Karpas-422 (cell line): ENCODE results near the gene ENTPD5. TPM values are rescaled to one million over a fixed set of nuclear protein-coding genes. Genes with fewer than 3 reads are reported as not detected.

Experiments used
- DNase-seq: peaks from one replicate; pipeline ENCODE4 v3.0.0-alpha.2; 2015
- H2AFZ ChIP-seq: fragments of 200-600 bp; sonication (generic); 2 replicates; pipeline ENCODE4 v1.6.1; 2014; ENCODE audit warnings: antibody characterized with exemption, low read length, mixed read lengths
- H3K27ac ChIP-seq: fragments of 200-600 bp; sonication (generic); 2 replicates; pipeline ENCODE4 v1.5.1; 2014; ENCODE audit warnings: mild to moderate bottlenecking, low read length, moderate library complexity
- H3K27me3 ChIP-seq: fragments of 200-600 bp; sonication (generic); 2 replicates; pipeline ENCODE4 v1.6.1; 2014; ENCODE audit warnings: low read length, mixed read lengths
- H3K36me3 ChIP-seq: fragments of 200-600 bp; sonication (generic); 2 replicates; pipeline ENCODE4 v1.6.1; 2014; ENCODE audit warnings: low read length, mixed read lengths; ENCODE audit not compliant: insufficient read depth
- H3K4me1 ChIP-seq: fragments of 200-600 bp; sonication (generic); 2 replicates; pipeline ENCODE4 v1.6.1; 2014; ENCODE audit warnings: mild to moderate bottlenecking, low read length, mixed read lengths
- H3K4me2 ChIP-seq: fragments of 200-600 bp; sonication (generic); 2 replicates; pipeline ENCODE4 v1.6.1; 2014; ENCODE audit warnings: low read length, low read depth, mild to moderate bottlenecking; ENCODE audit not compliant: poor library complexity, severe bottlenecking
- H3K4me3 ChIP-seq: fragments of 200-600 bp; sonication (generic); 2 replicates; pipeline ENCODE4 v1.5.1; 2014; ENCODE audit warnings: mild to moderate bottlenecking, antibody characterized with exemption, low read length, mixed read lengths
- H3K79me2 ChIP-seq: fragments of 200-600 bp; sonication (generic); 2 replicates; pipeline ENCODE4 v1.6.1; 2014; ENCODE audit warnings: mild to moderate bottlenecking, low read length, mixed read lengths
- H3K9ac ChIP-seq: fragments of 200-600 bp; sonication (generic); 2 replicates; pipeline ENCODE4 v1.6.0; 2014; ENCODE audit warnings: low read length
- H3K9me2 ChIP-seq: fragments of 200-600 bp; sonication (generic), shearing (Covaris generic); replicated peaks from 2 replicates; pipeline ENCODE4 v1.6.0; 2014; ENCODE audit warnings: mild to moderate bottlenecking, low read length, moderate library complexity; ENCODE audit not compliant: insufficient read depth
- H3K9me3 ChIP-seq: fragments of 300-700, 200-600 bp; sonication (generic); 2 replicates; pipeline ENCODE4 v1.6.1; 2014; ENCODE audit warnings: low read length, mixed read lengths
- H4K20me1 ChIP-seq: fragments of 200-600 bp; sonication (generic); 2 replicates; pipeline ENCODE4 v1.6.1; 2014; ENCODE audit warnings: mild to moderate bottlenecking, antibody characterized with exemption, low read length, low read depth; ENCODE audit not compliant: insufficient read depth
- total RNA-seq: library from RNA; depleted of rRNA; stranded (reverse); fragments of >200 nt; shearing (Covaris generic); gene quantifications from 2 replicates; pipeline ENCODE4 v1.2.3, GENCODE V29; 2014; ENCODE audit warnings: low replicate concordance

ENTPD5 gene
- total RNA-seq, 1 experiment from 2014 or later = 22.3 TPM

GRCh38 chr14:73968885-73969284 lies 50.2 kb downstream of the ENTPD5 start:
- peak overlapping the region; percentile 37; the same call in 1 of the 2 replicates for H3K27ac ChIP-seq
- H3K4me2 ChIP-seq = peak overlapping the region; percentile 7
- H3K9me3 ChIP-seq = no peaks in the 10 kb centered on the region
- no peaks in the 10 kb centered on the region for H3K79me2 ChIP-seq
- no peak overlapping the region for H2AFZ ChIP-seq
- peaks cover 9% of the 10 kb centered on the region for H3K4me1 ChIP-seq
- H3K4me3 ChIP-seq = no peak overlapping the region
- H3K27me3 ChIP-seq = no peaks in the 10 kb centered on the region
- no peak overlapping the region for H3K9ac ChIP-seq
- peaks cover 21% of the 10 kb centered on the region for H3K36me3 ChIP-seq
- no peaks in the 10 kb centered on the region for H4K20me1 ChIP-seq
- no peaks in the 10 kb centered on the region for H3K9me2 ChIP-seq
- peak; percentile 77 for DNase-seq

GRCh38 chr14:73965216-73965615 lies 53.9 kb downstream of the ENTPD5 start:
- no peaks in the 10 kb centered on the region for H4K20me1 ChIP-seq
- no peaks in the 10 kb centered on the region for H3K9me3 ChIP-seq
- H3K27ac ChIP-seq = no peak overlapping the region
- H3K4me3 ChIP-seq = no peak overlapping the region
- no peak overlapping the region for H2AFZ ChIP-seq
- H3K79me2 ChIP-seq = no peaks in the 10 kb centered on the region
- H3K9ac ChIP-seq = no peak overlapping the region
- no peak for DNase-seq
- H3K27me3 ChIP-seq = no peaks in the 10 kb centered on the region
- peaks cover 9% of the 10 kb centered on the region for H3K4me1 ChIP-seq
- H3K9me2 ChIP-seq = no peaks in the 10 kb centered on the region
- peaks cover 35% of the 10 kb centered on the region for H3K36me3 ChIP-seq
- H3K4me2 ChIP-seq = no peak overlapping the region

- Histone ChIP-seq H3K4me3 (no peak overlapping the region), H3K36me3 (peaks cover 36% of the 10 kb centered on the region; the same call in 1 of the 2 replicates), H2AFZ (no peak overlapping the region), H4K20me1 (no peaks in the 10 kb centered on the region), H3K9me3 (no peaks in the 10 kb centered on the region), H3K9ac (no peak overlapping the region), H3K79me2 (no peaks in the 10 kb centered on the region), H3K27ac (no peak overlapping the region), H3K9me2 (no peaks in the 10 kb centered on the region), H3K4me1 (no peaks in the 10 kb centered on the region), H3K27me3 (no peaks in the 10 kb centered on the region), H3K4me2 (no peak overlapping the region)
- no peak for DNase-seq
These were observed 57.9 kb downstream of the ENTPD5 start for GRCh38 chr14:73961192-73961591.

- H3K27me3 ChIP-seq = no peaks in the 10 kb centered on the region
- H3K36me3 ChIP-seq = peaks cover 43% of the 10 kb centered on the region; the same call in 1 of the 2 replicates
- H4K20me1 ChIP-seq = no peaks in the 10 kb centered on the region
- no peak overlapping the region for H3K4me3 ChIP-seq
- no peaks in the 10 kb centered on the region for H3K9me2 ChIP-seq
- no peaks in the 10 kb centered on the region for H3K4me1 ChIP-seq
- H3K27ac ChIP-seq = no peak overlapping the region
- DNase-seq = no peak
- no peak overlapping the region for H2AFZ ChIP-seq
- H3K4me2 ChIP-seq = no peak overlapping the region
- H3K9me3 ChIP-seq = no peaks in the 10 kb centered on the region
- H3K79me2 ChIP-seq = peaks cover 5% of the 10 kb centered on the region; the same call in 1 of the 2 replicates
- H3K9ac ChIP-seq = no peak overlapping the region
These were observed 60.5 kb downstream of the ENTPD5 start for GRCh38 chr14:73958591-73958990.

GRCh38 chr14:73955674-73956073 lies 63.4 kb downstream of the ENTPD5 start:
- H3K9me2 ChIP-seq = no peaks in the 10 kb centered on the region
- no peaks in the 10 kb centered on the region for H3K27me3 ChIP-seq
- H3K4me1 ChIP-seq = peaks cover 16% of the 10 kb centered on the region
- no peaks in the 10 kb centered on the region for H3K9me3 ChIP-seq
- no peak overlapping the region for H3K9ac ChIP-seq
- peaks cover 38% of the 10 kb centered on the region; the same call in 1 of the 2 replicates for H3K36me3 ChIP-seq
- no peak for DNase-seq
- H2AFZ ChIP-seq = no peak overlapping the region
- H3K79me2 ChIP-seq = peaks cover 31% of the 10 kb centered on the region
- H3K4me3 ChIP-seq = no peak overlapping the region
- H4K20me1 ChIP-seq = no peaks in the 10 kb centered on the region
- H3K27ac ChIP-seq = no peak overlapping the region
- no peak overlapping the region for H3K4me2 ChIP-seq

- Histone ChIP-seq H3K27me3 (no peaks in the 10 kb centered on the region), H3K79me2 (peaks cover 34% of the 10 kb centered on the region), H4K20me1 (no peaks in the 10 kb centered on the region), H3K9me2 (no peaks in the 10 kb centered on the region), H3K4me2 (no peak overlapping the region), H3K4me1 (peaks cover 21% of the 10 kb centered on the region), H3K4me3 (no peak overlapping the region), H3K9me3 (no peaks in the 10 kb centered on the region), H2AFZ (no peak overlapping the region), H3K27ac (no peak overlapping the region), H3K36me3 (peaks cover 23% of the 10 kb centered on the region; the same call in 1 of the 2 replicates), H3K9ac (no peak overlapping the region)
- DNase-seq = no peak
These were observed 65.4 kb downstream of the ENTPD5 start for GRCh38 chr14:73953731-73954130.

GRCh38 chr14:73949752-73950734 lies 69.0 kb downstream of the ENTPD5 start, which contains the start of the genes COQ6 and FAM161B:
Gene COQ6, plus strand, starts transcription at chr14:73950302. Its CDS starts 31 bp downstream, at chr14:73950333.
Gene FAM161B, minus strand, starts transcription at chr14:73950094. Its CDS starts 68 bp downstream, at chr14:73950026.
- H3K4me3 ChIP-seq = peak within 1 kb of the TSS; percentile 88
- H2AFZ ChIP-seq = peak within 1 kb of the TSS; percentile 96
- H3K9ac ChIP-seq = peak within 1 kb of the TSS; percentile 76
- no peaks in the 10 kb centered on the region for H3K9me2 ChIP-seq
- no peaks in the 10 kb centered on the region for H4K20me1 ChIP-seq
- peaks cover 14% of the 10 kb centered on the region; the same call in 1 of the 2 replicates for H3K36me3 ChIP-seq
- H3K27ac ChIP-seq = peak within 1 kb of the TSS; percentile 60
- H3K79me2 ChIP-seq = peaks cover 34% of the 10 kb centered on the region
- H3K4me2 ChIP-seq = peak within 1 kb of the TSS; percentile 77
- peaks cover 21% of the 10 kb centered on the region for H3K4me1 ChIP-seq
- DNase-seq = peak; percentile 100
- H3K9me3 ChIP-seq = no peaks in the 10 kb centered on the region
- H3K27me3 ChIP-seq = no peaks in the 10 kb centered on the region

- Histone ChIP-seq H3K9me3 (no peaks in the 10 kb centered on the region), H4K20me1 (no peaks in the 10 kb centered on the region), H3K9ac (no peak overlapping the region), H3K4me3 (no peak overlapping the region), H3K9me2 (no peaks in the 10 kb centered on the region), H3K27ac (no peak overlapping the region), H3K4me1 (peaks cover 5% of the 10 kb centered on the region; the same call in 1 of the 2 replicates), H3K36me3 (no peaks in the 10 kb centered on the region), H2AFZ (no peak overlapping the region), H3K79me2 (no peaks in the 10 kb centered on the region; the same call in 1 of the 2 replicates), H3K27me3 (no peaks in the 10 kb centered on the region), H3K4me2 (no peak overlapping the region)
- DNase-seq = no peak
These were observed 73.9 kb downstream of the ENTPD5 start for GRCh38 chr14:73945159-73945670.
